ENCODE measurements around the gene TWF2. TPM values are rescaled to one million over a fixed set of nuclear protein-coding genes. Genes with fewer than 3 reads are reported as not detected.

The TWF2 gene
- total RNA-seq, 6 donors from 2014 or later = 31.9 to 83.5 (median 66.6) TPM

GRCh38 chr3:52229656-52230055 is 9.3 kb downstream of the TWF2 start:
- ATAC-seq (ENCODE audit: low FRiP score in 2 of 2) (no peak), DNase-seq (peak in 1 of 2 donors; percentile 19)
- TF ChIP-seq CTCF (IDR thresholded peaks at IDR 0.05) (no peak), EP300 (IDR thresholded peaks at IDR 0.05) (no peak), POLR2AphosphoS5 (IDR thresholded peaks at IDR 0.05) (no peak), POLR2A (IDR thresholded peaks at IDR 0.05) (no peak)
- no peak overlapping the region for H3K4me3 ChIP-seq
- H3K4me1 ChIP-seq = peaks cover 0 to 13% (median 4%) of the 10 kb centered on the region in 4 donors
- no peaks in the 10 kb centered on the region for H3K9me3 ChIP-seq
- H3K27ac ChIP-seq = no peak overlapping the region
- WGBS, 2 donors = 90% methylated on average over 10 of the region's 13 CpGs; no CpG with 5 or more reads in 1 of the 2 donors
- peaks cover 21 to 68% (median 56%) of the 10 kb centered on the region in 4 donors for H3K36me3 ChIP-seq
- H3K27me3 ChIP-seq = no peaks in the 10 kb centered on the region

- ATAC-seq (ENCODE audit: low FRiP score in 2 of 2) (no peak), DNase-seq (peak in 1 of 2 donors; percentile 16)
- Histone ChIP-seq H3K4me3 (no peak overlapping the region), H3K9me3 (no peaks in the 10 kb centered on the region), H3K4me1 (peaks cover 0 to 13% (median 4%) of the 10 kb centered on the region in 4 donors), H3K27me3 (no peaks in the 10 kb centered on the region), H3K27ac (no peak overlapping the region), H3K36me3 (peaks cover 21 to 60% (median 47%) of the 10 kb centered on the region in 4 donors)
- TF ChIP-seq EP300 (IDR thresholded peaks at IDR 0.05) (no peak), POLR2A (IDR thresholded peaks at IDR 0.05) (no peak), CTCF (IDR thresholded peaks at IDR 0.05) (no peak), POLR2AphosphoS5 (IDR thresholded peaks at IDR 0.05) (no peak)
- WGBS, 2 donors = 91 to 98% methylated on average over 9 to 19 of the region's 21 CpGs
These were observed 10.1 kb downstream of the TWF2 start for GRCh38 chr3:52228751-52229291.

GRCh38 chr3:52228266-52228665 is 10.7 kb downstream of the TWF2 start:
- Histone ChIP-seq H3K27me3 (no peaks in the 10 kb centered on the region), H3K9me3 (no peaks in the 10 kb centered on the region), H3K27ac (no peak overlapping the region), H3K36me3 (peaks cover 21 to 58% (median 46%) of the 10 kb centered on the region in 4 donors), H3K4me1 (peaks cover 0 to 12% (median 4%) of the 10 kb centered on the region in 4 donors), H3K4me3 (no peak overlapping the region)
- TF ChIP-seq POLR2A (IDR thresholded peaks at IDR 0.05) (no peak), EP300 (IDR thresholded peaks at IDR 0.05) (no peak), POLR2AphosphoS5 (IDR thresholded peaks at IDR 0.05) (no peak), CTCF (IDR thresholded peaks at IDR 0.05) (no peak)
- WGBS, 2 donors = 85 to 90% methylated on average over 9 to 10 of the region's 10 CpGs
- ATAC-seq (ENCODE audit: low FRiP score in 2 of 2) (no peak), DNase-seq (peak in 1 of 2 donors; percentile 19)

GRCh38 chr3:52227766-52228165 is 11.2 kb downstream of the TWF2 start:
- no peak for ATAC-seq (ENCODE audit: low FRiP score in 2 of 2)

More at GRCh38 chr3:52227766-52228165, 11.2 kb downstream of the TWF2 start:
- H3K4me1 ChIP-seq = peaks cover 0 to 8% (median 4%) of the 10 kb centered on the region in 4 donors
- no peaks in the 10 kb centered on the region for H3K27me3 ChIP-seq
- no peaks in the 10 kb centered on the region for H3K9me3 ChIP-seq
- no peak overlapping the region for H3K4me3 ChIP-seq
- WGBS, 2 donors = 83 to 85% methylated on average over 4 to 7 of the region's 7 CpGs
- H3K27ac ChIP-seq = no peak overlapping the region
- H3K36me3 ChIP-seq = peaks cover 21 to 53% (median 43%) of the 10 kb centered on the region in 4 donors
- TF ChIP-seq POLR2A (IDR thresholded peaks at IDR 0.05) (no peak), CTCF (IDR thresholded peaks at IDR 0.05) (no peak)
- no peak for DNase-seq

Measured in upper lobe of left lung (tissue), 6 donors.